Common myeloid progenitor, CD34-positive (primary cell): ENCODE measurements around the gene PDE12.

Source experiments
- CTCF ChIA-PET: fragments of 350-600 bp; sonication (Branson Sonifier 250); formaldehyde crosslinking; loops from one replicate; lab custom pipeline; 2021; ENCODE audit warnings: antibody characterized with exemption; lab: Charles Lee
- POLR2A ChIA-PET: fragments of 350-600 bp; sonication (Branson Sonifier 250); formaldehyde crosslinking; loops from one replicate; lab custom pipeline; 2021; ENCODE audit warnings: antibody characterized with exemption; lab: Charles Lee
- DNase-seq, 3 donors: peaks; one replicate each; pipeline versions ENCODE4 v3.0.0 to v3.0.0-alpha.2; 2013
- H3K27ac ChIP-seq, 2 experiments: 1 replicate in 1 of 2; 2 replicates in 1 of 2; pipeline ENCODE4 v1.7.0; 2013; ENCODE audit warnings: inconsistent platforms in 2 of 2, low read length in 2 of 2, mild to moderate bottlenecking in 2 of 2, low read depth in 1 of 2, moderate library complexity in 1 of 2; ENCODE audit not compliant: severe bottlenecking in 2 of 2, insufficient read depth in 1 of 2, poor library complexity in 1 of 2
- H3K27me3 ChIP-seq, 5 experiments: replicated peaks in 2 of 5; 1 replicate in 3 of 5; 2 replicates in 2 of 5; pipeline versions ENCODE4 v1.6.1 to v1.7.0; 2013; ENCODE audit warnings: low read length in 4 of 5, mild to moderate bottlenecking in 2 of 5, moderate library complexity in 2 of 5, inconsistent platforms in 1 of 5; ENCODE audit not compliant: insufficient read depth in 5 of 5, control insufficient read depth in 4 of 5
- H3K36me3 ChIP-seq, 4 experiments: 1 replicate in 2 of 4; 2 replicates in 2 of 4; pipeline versions ENCODE4 v1.6.1 to v1.7.0; 2013; ENCODE audit warnings: low read length in 3 of 4, control low read depth in 1 of 4, mild to moderate bottlenecking in 1 of 4; ENCODE audit not compliant: control insufficient read depth in 4 of 4, insufficient read depth in 4 of 4
- H3K4me1 ChIP-seq, 4 experiments: 1 replicate in 3 of 4; 2 replicates in 1 of 4; pipeline versions ENCODE4 v1.6.1 to v1.7.1; 2013; ENCODE audit warnings: low read length in 3 of 4, mild to moderate bottlenecking in 3 of 4, control low read depth in 1 of 4, inconsistent platforms in 1 of 4, moderate library complexity in 1 of 4; ENCODE audit not compliant: control insufficient read depth in 4 of 4, insufficient read depth in 4 of 4; ENCODE audit errors: control extremely low read depth in 1 of 4
- H3K4me3 ChIP-seq, 7 experiments: 1 replicate in 4 of 7; 2 replicates in 3 of 7; pipeline versions ENCODE4 v1.5.1 to v1.7.0; 2013; ENCODE audit warnings: mild to moderate bottlenecking in 7 of 7, low read length in 6 of 7, moderate library complexity in 6 of 7, inconsistent platforms in 2 of 7, low read depth in 2 of 7, control low read depth in 1 of 7; ENCODE audit not compliant: insufficient read depth in 4 of 7, control insufficient read depth in 1 of 7; ENCODE audit errors: extremely low read depth in 1 of 7
- H3K9me3 ChIP-seq, 5 experiments: 1 replicate in 4 of 5; 2 replicates in 1 of 5; pipeline versions ENCODE4 v1.6.1 to v1.7.1; 2013; ENCODE audit warnings: low read length in 4 of 5, mild to moderate bottlenecking in 2 of 5, inconsistent platforms in 1 of 5, low read depth in 1 of 5, moderate library complexity in 1 of 5; ENCODE audit not compliant: control insufficient read depth in 4 of 5, insufficient read depth in 2 of 5; ENCODE audit errors: control extremely low read depth in 1 of 5
- WGBS: methylation state at CpG from one replicate; pipeline ENCODE4 v1.1.5; 2013; ENCODE audit not compliant: insufficient coverage; 5-methylcytosine and 5-hydroxymethylcytosine counted together

PDE12 gene

DNA sequence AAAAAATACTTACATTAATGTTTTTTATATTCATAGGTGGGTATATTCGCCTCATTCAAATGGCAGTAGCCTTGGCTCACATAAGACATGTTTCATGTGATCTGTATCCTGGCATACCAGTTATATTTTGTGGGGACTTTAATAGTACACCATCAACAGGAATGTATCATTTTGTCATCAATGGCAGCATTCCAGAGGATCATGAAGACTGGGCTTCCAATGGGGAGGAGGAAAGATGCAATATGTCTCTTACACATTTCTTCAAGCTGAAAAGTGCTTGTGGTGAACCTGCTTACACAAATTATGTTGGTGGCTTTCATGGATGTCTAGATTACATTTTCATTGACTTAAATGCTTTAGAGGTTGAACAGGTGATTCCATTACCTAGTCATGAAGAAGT lies 3.5 kb downstream of the PDE12 start:
- Histone ChIP-seq H3K4me3 (no peak overlapping the region), H3K9me3 (no peaks in the 10 kb centered on the region), H3K36me3 (peaks cover 3 to 17% (median 12%) of the 10 kb centered on the region in 4 experiments), H3K27ac (no peak overlapping the region), H3K4me1 (peaks cover 8 to 31% (median 26%) of the 10 kb centered on the region in 4 experiments), H3K27me3 (no peaks in the 10 kb centered on the region)
- no peak for DNase-seq
- POLR2A ChIA-PET = no interaction called here
- CTCF ChIA-PET = interaction anchor here (1.6 kb wide), 1 partner anchor 13 kb away, joined by 5 read pairs; no protein-coding TSS in a partner anchor
- no CpG with 5 or more reads among the region's 1 CpG for WGBS

GRCh38 chr3:57569859-57570450 lies 13.9 kb downstream of the PDE12 start:
- H3K27me3 ChIP-seq = no peaks in the 10 kb centered on the region
- DNase-seq = no peak
- H3K9me3 ChIP-seq = no peaks in the 10 kb centered on the region
- H3K4me1 ChIP-seq = peaks cover 0 to 8% (median 0%) of the 10 kb centered on the region in 4 experiments
- ChIA-PET CTCF (interaction anchor here (1.2 kb wide), 1 partner anchor 9 kb away, joined by 3 read pairs; no protein-coding TSS in a partner anchor), POLR2A (interaction anchor here (0.6 to 1.1 kb wide), 2 partner anchors 18 to 26 kb away, joined by 3 to 5 read pairs; no protein-coding TSS in a partner anchor)
- H3K4me3 ChIP-seq = no peak overlapping the region
- peaks cover 10 to 55% (median 28%) of the 10 kb centered on the region in 4 experiments for H3K36me3 ChIP-seq
- no peak overlapping the region for H3K27ac ChIP-seq
- no CpG with 5 or more reads among the region's 6 CpGs for WGBS

GRCh38 chr3:57570878-57571277 lies 14.8 kb downstream of the PDE12 start:
- no peak for DNase-seq
- WGBS = 100% methylated on average over 1 of the region's 2 CpGs
- CTCF ChIA-PET = interaction anchor here (0.6 kb wide), 1 partner anchor 25 kb away, joined by 3 read pairs; no protein-coding TSS in a partner anchor
- Histone ChIP-seq H3K36me3 (peaks cover 10 to 63% (median 31%) of the 10 kb centered on the region in 4 experiments), H3K27ac (no peak overlapping the region), H3K27me3 (no peaks in the 10 kb centered on the region), H3K9me3 (no peaks in the 10 kb centered on the region), H3K4me3 (no peak overlapping the region), H3K4me1 (peaks cover 0 to 8% (median 0%) of the 10 kb centered on the region in 4 experiments)
- POLR2A ChIA-PET = interaction anchor here (1.1 kb wide), 1 partner anchor 25 kb away, joined by 3 read pairs; no protein-coding TSS in a partner anchor

GRCh38 chr3:57572096-57572495 lies 16.0 kb downstream of the PDE12 start:
- H3K27me3 ChIP-seq = no peaks in the 10 kb centered on the region
- ChIA-PET POLR2A (interaction anchor here (1.1 kb wide), 1 partner anchor 24 kb away, joined by 3 read pairs; no protein-coding TSS in a partner anchor), CTCF (interaction anchor here (0.9 to 3.3 kb wide), 5 partner anchors 9 to 25 kb away, joined by 3 to 12 read pairs (median 4); partner anchors contain the start of genes ARF4 and PDE12)
- no peak overlapping the region for H3K27ac ChIP-seq
- no peaks in the 10 kb centered on the region for H3K9me3 ChIP-seq
- H3K4me3 ChIP-seq = no peak overlapping the region
- H3K36me3 ChIP-seq = peaks cover 8 to 69% (median 36%) of the 10 kb centered on the region in 4 experiments
- WGBS = 100% methylated on average over 1 of the region's 3 CpGs
- no peak for DNase-seq
- peaks cover 0 to 4% (median 0%) of the 10 kb centered on the region in 4 experiments for H3K4me1 ChIP-seq

DNA sequence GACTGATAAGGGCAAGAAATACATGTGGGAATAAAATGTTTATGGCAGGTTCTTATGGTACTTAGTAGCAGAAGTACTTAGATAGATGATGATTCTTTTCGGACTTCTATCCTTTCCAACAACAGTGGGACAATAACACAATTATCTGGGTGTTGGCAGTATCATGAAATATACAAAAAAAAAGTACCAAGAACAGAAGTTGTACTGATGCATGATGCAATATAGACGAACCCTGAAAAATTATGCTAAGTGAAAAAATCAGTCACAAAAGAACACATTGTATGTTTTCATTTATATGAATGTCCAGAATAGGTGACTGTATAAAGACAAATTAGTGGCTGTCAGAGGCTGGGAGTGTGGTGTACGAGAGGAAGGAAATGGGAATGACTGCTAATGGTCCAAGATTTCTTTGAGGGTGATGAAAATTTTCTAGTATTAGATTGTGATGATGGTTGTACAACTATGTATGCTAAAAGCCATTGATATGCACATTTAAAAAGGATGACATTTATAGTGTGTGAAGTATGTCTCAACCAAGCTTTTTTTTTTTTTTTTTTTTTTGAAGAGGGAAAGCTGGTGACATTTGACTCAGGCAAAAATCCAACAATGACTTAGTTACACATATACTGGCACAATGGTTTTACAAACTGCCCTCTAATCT lies 20.0 kb downstream of the PDE12 start:
- CTCF ChIA-PET = interaction anchor here (0.5 to 1.1 kb wide), 2 partner anchors 13 to 35 kb away, joined by 3 to 4 read pairs; no protein-coding TSS in a partner anchor

GRCh38 chr3:57577801-57578200 lies 21.7 kb downstream of the PDE12 start:
- CTCF ChIA-PET = interaction anchor here (0.6 to 2.2 kb wide), 3 partner anchors 10 to 756 kb away, joined by 3 to 7 read pairs (median 6); partner anchors contain the start of gene ARF4
- H3K4me1 ChIP-seq = peaks cover 0 to 4% (median 0%) of the 10 kb centered on the region in 4 experiments
- 91% methylated on average over 4 of the region's 9 CpGs for whole genome bisulfite sequencing
- POLR2A ChIA-PET = no interaction called here
- no peaks in the 10 kb centered on the region for H3K27me3 ChIP-seq
- H3K9me3 ChIP-seq = no peaks in the 10 kb centered on the region
- H3K27ac ChIP-seq = no peak overlapping the region
- H3K36me3 ChIP-seq = peaks cover 6 to 73% (median 29%) of the 10 kb centered on the region in 4 experiments
- DNase-seq = no peak
- H3K4me3 ChIP-seq = no peak overlapping the region

More for the DNA sequence above, 20.0 kb downstream of the PDE12 start:
- Histone ChIP-seq H3K4me1 (peaks cover 0 to 4% (median 0%) of the 10 kb centered on the region in 4 experiments), H3K9me3 (no peaks in the 10 kb centered on the region), H3K27me3 (no peaks in the 10 kb centered on the region), H3K27ac (no peak overlapping the region), H3K4me3 (no peak overlapping the region), H3K36me3 (peaks cover 10 to 78% (median 35%) of the 10 kb centered on the region in 4 experiments)
- POLR2A ChIA-PET = interaction anchor here (1.5 kb wide), 1 partner anchor 14 kb away, joined by 4 read pairs; no protein-coding TSS in a partner anchor
- 63% methylated on average over 1 of the region's 3 CpGs for WGBS
- no peak for DNase-seq
